ENCODE results near the gene SOHLH2. TPM values are rescaled to one million over a fixed set of nuclear protein-coding genes. Genes with fewer than 3 reads are reported as not detected.

The SOHLH2 gene
- total and polyA plus RNA-seq, 4 donors = 0.84 TPM; not detected in 3

GRCh38 chr13:36125841-36126240 lies 88.5 kb downstream of the SOHLH2 start:
- no peak for TF ChIP-seq YY1 (IDR thresholded peaks at IDR 0.05)
- no peak for TF ChIP-seq ATF3 (IDR thresholded peaks at IDR 0.05)
- TF ChIP-seq GABPA (IDR thresholded peaks at IDR 0.05 in 1 of 2, conservative IDR thresholded peaks at IDR 0.05 in 1 of 2) = no peak
- TF ChIP-seq CTCF (IDR thresholded peaks at IDR 0.05; ENCODE audit: low read depth, low read length, missing input control) = no peak
- TF ChIP-seq ZBTB33 (IDR thresholded peaks at IDR 0.05) = no peak
- no peak for TF ChIP-seq JUND (IDR thresholded peaks at IDR 0.05)
- no peak for TF ChIP-seq FOXA1 (IDR thresholded peaks at IDR 0.05)
- TF ChIP-seq HNF4A (conservative IDR thresholded peaks at IDR 0.05) = no peak
- no peak for TF ChIP-seq TAF1 (conservative IDR thresholded peaks at IDR 0.05)
- no peak for TF ChIP-seq MAX (IDR thresholded peaks at IDR 0.05)
- TF ChIP-seq RAD21 (IDR thresholded peaks at IDR 0.05) = no peak
- no peak for TF ChIP-seq RXRA (IDR thresholded peaks at IDR 0.05)
- no peak for TF ChIP-seq HNF4G (IDR thresholded peaks at IDR 0.05)
- Histone ChIP-seq H3K27ac (ENCODE audit: low read depth in 1 of 2, low read length in 2 of 2) (no peak overlapping the region), H3K36me3 (ENCODE audit: control insufficient read depth in 4 of 4, insufficient read depth in 3 of 4, low read depth in 1 of 4, low read length in 3 of 4) (no peaks in the 10 kb centered on the region), H3K9ac (ENCODE audit: low read depth in 1 of 2, low read length in 2 of 2) (no peak overlapping the region), H3K9me3 (ENCODE audit: control insufficient read depth in 4 of 4, low read length in 3 of 4) (no peaks in the 10 kb centered on the region), H3K4me1 (ENCODE audit: control insufficient read depth in 4 of 4, insufficient read depth in 4 of 4, low read length in 3 of 4) (peaks cover 0 to 5% (median under 1%) of the 10 kb centered on the region in 4 donors), H3K4me3 (ENCODE audit: low read depth in 1 of 3, low read length in 3 of 3) (no peak overlapping the region), H3K27me3 (ENCODE audit: control insufficient read depth in 4 of 4, insufficient read depth in 4 of 4, low read length in 3 of 4) (peaks cover 0 to 7% (median 5%) of the 10 kb centered on the region in 4 donors)
- WGBS = 76% methylated on average over 28 of the region's 28 CpGs
- DNase-seq (ENCODE audit: low spot score) = no peak

- TF ChIP-seq FOXA1 (IDR thresholded peaks at IDR 0.05) = no peak
- TF ChIP-seq HNF4G (IDR thresholded peaks at IDR 0.05) = no peak
- TF ChIP-seq ATF3 (IDR thresholded peaks at IDR 0.05) = no peak
- no peak for TF ChIP-seq SP1 (IDR thresholded peaks at IDR 0.05)
- no peak for TF ChIP-seq MAX (IDR thresholded peaks at IDR 0.05)
- TF ChIP-seq RXRA (IDR thresholded peaks at IDR 0.05) = no peak
- TF ChIP-seq JUND (IDR thresholded peaks at IDR 0.05) = no peak
- no peak for TF ChIP-seq EGR1 (IDR thresholded peaks at IDR 0.05; ENCODE audit: low read depth in 2 of 2)
- no peak for TF ChIP-seq RAD21 (IDR thresholded peaks at IDR 0.05)
- TF ChIP-seq FOXA2 (IDR thresholded peaks at IDR 0.05) = no peak
- no peak for TF ChIP-seq ZBTB33 (IDR thresholded peaks at IDR 0.05)
- TF ChIP-seq CTCF (IDR thresholded peaks at IDR 0.05; ENCODE audit: low read depth, low read length, missing input control) = no peak
- no peak for TF ChIP-seq YY1 (IDR thresholded peaks at IDR 0.05)
- H3K27ac ChIP-seq (ENCODE audit: low read depth in 1 of 2, low read length in 2 of 2) = no peak overlapping the region
- no peak overlapping the region for H3K9ac ChIP-seq (ENCODE audit: low read depth in 1 of 2, low read length in 2 of 2)
- WGBS = 47% methylated on average over 6 of the region's 6 CpGs
- no peaks in the 10 kb centered on the region for H3K36me3 ChIP-seq (ENCODE audit: control insufficient read depth in 4 of 4, insufficient read depth in 3 of 4, low read depth in 1 of 4, low read length in 3 of 4)
- H3K9me3 ChIP-seq (ENCODE audit: control insufficient read depth in 4 of 4, low read length in 3 of 4) = no peaks in the 10 kb centered on the region
- DNase-seq (ENCODE audit: low spot score) = no peak
- no peaks in the 10 kb centered on the region for H3K4me1 ChIP-seq (ENCODE audit: control insufficient read depth in 4 of 4, insufficient read depth in 4 of 4, low read length in 3 of 4)
- H3K27me3 ChIP-seq (ENCODE audit: control insufficient read depth in 4 of 4, insufficient read depth in 4 of 4, low read length in 3 of 4) = peaks cover 0 to 4% (median 1%) of the 10 kb centered on the region in 4 donors
- no peak overlapping the region for H3K4me3 ChIP-seq (ENCODE audit: low read depth in 1 of 3, low read length in 3 of 3)
These were observed 90.0 kb downstream of the SOHLH2 start for GRCh38 chr13:36124236-36124822.

Measured in liver (tissue), 9 donors.